PC-3 (cell line): ENCODE measurements around the gene CYBA. TPM values are rescaled to one million over a fixed set of nuclear protein-coding genes. Genes with fewer than 3 reads are reported as not detected.

ENCODE experiments used
- ATAC-seq: fragments of 200-7000 bp; cut with Tn5 transposase; 2 replicates; pipeline ENCODE4 v1.9.1; 2020; ENCODE audit warnings: mild to moderate bottlenecking, moderate library complexity
- BruUV-seq: library from RNA; stranded (reverse); fragments of 400-500 nt; replicated peaks from 2 replicates; lab custom pipeline; 2021; lab: Mats Ljungman, UMichigan
- CTCF ChIA-PET: fragments of 300-600 bp; sonication (Branson Sonifier 250); formaldehyde crosslinking; loops from one replicate; lab custom pipeline; 2022; ENCODE audit warnings: antibody characterized with exemption; lab: Charles Lee
- POLR2A ChIA-PET: fragments of 300-600 bp; sonication (Branson Sonifier 250); formaldehyde crosslinking; loops from one replicate; lab custom pipeline; 2022; ENCODE audit warnings: antibody characterized with exemption; ENCODE audit not compliant: unreplicated experiment; lab: Charles Lee
- DNase-seq: peaks from one replicate; pipeline ENCODE4 v3.0.0-alpha.2; 2015
- H2AFZ ChIP-seq: fragments of 300-600 bp; sonication (generic); 2 replicates; pipeline ENCODE4 v1.6.0; 2016; ENCODE audit warnings: antibody characterized with exemption, low read length
- H3F3A ChIP-seq: fragments of 300-600 bp; sonication (generic); one replicate; pipeline ENCODE4 v1.6.0; 2017; ENCODE audit warnings: antibody characterized with exemption, low read length, control low read depth, mild to moderate bottlenecking; ENCODE audit not compliant: unreplicated experiment
- H3K27ac ChIP-seq: fragments of 300-600 bp; sonication (generic); 2 replicates; pipeline ENCODE4 v1.5.1; 2016; ENCODE audit warnings: mild to moderate bottlenecking, low read length
- H3K27me3 ChIP-seq: fragments of 300-600 bp; sonication (generic); 2 replicates; pipeline ENCODE4 v1.6.1; 2016; ENCODE audit warnings: low read length, mixed read lengths
- H3K36me3 ChIP-seq: fragments of 300-600 bp; sonication (generic); 2 replicates; pipeline ENCODE4 v1.6.1; 2016; ENCODE audit warnings: low read depth, mixed run types, low read length, mixed read lengths
- H3K4me1 ChIP-seq: fragments of 300-600 bp; sonication (generic); 2 replicates; pipeline ENCODE4 v1.5.1; 2016; ENCODE audit warnings: low read length; ENCODE audit not compliant: insufficient read depth
- H3K4me2 ChIP-seq: fragments of 300-600 bp; sonication (generic); 2 replicates; pipeline ENCODE4 v1.6.0; 2016; ENCODE audit warnings: low read length
- H3K4me3 ChIP-seq: fragments of 300-600 bp; sonication (generic); 2 replicates; pipeline ENCODE4 v1.5.1; 2016; ENCODE audit warnings: mild to moderate bottlenecking, low read length, mixed read lengths
- H3K79me2 ChIP-seq: fragments of 300-600 bp; sonication (generic); 2 replicates; pipeline ENCODE4 v1.6.1; 2017; ENCODE audit warnings: low read length, mixed read lengths
- H3K9ac ChIP-seq: fragments of 300-600 bp; sonication (generic); 2 replicates; pipeline ENCODE4 v1.6.0; 2016; ENCODE audit warnings: mild to moderate bottlenecking, low read length
- H3K9me2 ChIP-seq: fragments of 300-600 bp; sonication (generic); replicated peaks from 2 replicates; pipeline ENCODE4 v1.6.1; 2016; ENCODE audit warnings: mixed run types, low read length, mixed read lengths
- H3K9me3 ChIP-seq: fragments of 300-600 bp; sonication (generic); 2 replicates; pipeline ENCODE4 v1.6.1; 2016; ENCODE audit warnings: low read length, mixed read lengths
- H4K20me1 ChIP-seq: fragments of 300-600 bp; sonication (generic); 2 replicates; pipeline ENCODE4 v1.6.1; 2016; ENCODE audit warnings: low read length, mixed read lengths
- CTCF ChIP-seq: fragments of 300-600 bp; sonication (generic); conservative IDR thresholded peaks from 2 replicates; pipeline ENCODE4 v1.5.1; 2017; ENCODE audit warnings: antibody characterized with exemption, low read depth, mild to moderate bottlenecking, low read length
- EZH2 ChIP-seq: fragments of 300-600 bp; sonication (generic); IDR thresholded peaks from one replicate; pipeline ENCODE4 v1.6.1; 2017; ENCODE audit warnings: antibody characterized with exemption, mild to moderate bottlenecking, low read length; ENCODE audit not compliant: unreplicated experiment
- EZH2phosphoT487 ChIP-seq: fragments of 300-600 bp; sonication (generic); IDR thresholded peaks from 2 replicates; pipeline ENCODE4 v1.6.1; 2018; ENCODE audit warnings: mild to moderate bottlenecking, antibody characterized with exemption, low read length, borderline replicate concordance
- intact Hi-C: fragments of 100-400 bp; cut with micrococcal nuclease; formaldehyde crosslinking; loops from 2 replicates; pipeline ENCODE4 v1.9.0; 2023
- total RNA-seq: library from RNA; depleted of rRNA; stranded (reverse); fragments of >200 nt; gene quantifications from 2 replicates; pipeline ENCODE4 v1.2.3, GENCODE V29; 2014

The CYBA gene
- total RNA-seq, 1 experiment from 2014 or later, result not detected

- no peak overlapping the region for H3K27ac ChIP-seq
- ATAC-seq, result no peak
- H3K27me3 ChIP-seq, result no peaks in the 10 kb centered on the region
- H2AFZ ChIP-seq, result no peak overlapping the region
- H3K9me3 ChIP-seq, result no peaks in the 10 kb centered on the region
- H4K20me1 ChIP-seq, result no peaks in the 10 kb centered on the region
- CTCF ChIA-PET, result interaction anchor here (0.6 kb wide), 1 partner anchor 57 kb away, joined by 3 read pairs; no protein-coding TSS in a partner anchor
- no TSS peak for BruUV-seq
- no peaks in the 10 kb centered on the region for H3F3A ChIP-seq
- no peaks in the 10 kb centered on the region for H3K9me2 ChIP-seq
- H3K4me3 ChIP-seq, result no peak overlapping the region
- H3K36me3 ChIP-seq, result no peaks in the 10 kb centered on the region
- intact Hi-C loops, result no loop called here
- H3K4me2 ChIP-seq, result no peak overlapping the region
- POLR2A ChIA-PET, result no interaction called here
- H3K79me2 ChIP-seq, result no peaks in the 10 kb centered on the region
- DNase-seq, result no peak
- no peak overlapping the region for H3K9ac ChIP-seq
- TF ChIP-seq CTCF (no peak), EZH2 (no peak), EZH2phosphoT487 (no peak)
- no peaks in the 10 kb centered on the region for H3K4me1 ChIP-seq
These were observed 4.3 kb upstream of the CYBA start for GRCh38 chr16:88655053-88655732.

GRCh38 chr16:88654363-88655052, 3.7 kb upstream of the CYBA start:
- ChIA-PET CTCF (no interaction called here), POLR2A (no interaction called here)
- Histone ChIP-seq H3K27ac (no peak overlapping the region), H3K79me2 (no peaks in the 10 kb centered on the region), H4K20me1 (no peaks in the 10 kb centered on the region), H3K9ac (no peak overlapping the region), H3K27me3 (no peaks in the 10 kb centered on the region), H2AFZ (no peak overlapping the region), H3F3A (no peaks in the 10 kb centered on the region), H3K4me3 (no peak overlapping the region), H3K9me2 (no peaks in the 10 kb centered on the region), H3K9me3 (no peaks in the 10 kb centered on the region), H3K36me3 (no peaks in the 10 kb centered on the region), H3K4me2 (no peak overlapping the region), H3K4me1 (no peaks in the 10 kb centered on the region)
- no peak for DNase-seq
- no peak for TF ChIP-seq EZH2
- no peak for TF ChIP-seq CTCF
- TF ChIP-seq EZH2phosphoT487, result no peak
- no TSS peak for BruUV-seq
- ATAC-seq, result no peak
- intact Hi-C loops, result no loop called here
